Testis (tissue), 2 donors: ENCODE measurements around the gene DLG1.

Experiments
- CTCF ChIP-seq, 3 experiments: fragments of 450-650 bp in 2 of 3; fragments of 200-600 bp in 1 of 3; sonication (generic) in 1 of 3; IDR thresholded peaks; one replicate each; pipeline ENCODE4 v1.5.1; 2016 to 2019; ENCODE audit warnings: antibody characterized with exemption in 3 of 3, mild to moderate bottlenecking in 2 of 3, moderate library complexity in 1 of 3
- POLR2A ChIP-seq: fragments of 450-650 bp; IDR thresholded peaks from one replicate; pipeline ENCODE4 v1.6.1; 2017; ENCODE audit warnings: antibody characterized with exemption, mild to moderate bottlenecking, moderate library complexity

GRCh38 chr3:197226179-197226578 lies 72.2 kb downstream of the DLG1 start:
- TF ChIP-seq CTCF (IDR thresholded peaks at IDR 0.05) (no peak), POLR2A (no peak)
